Neural progenitor cell (in vitro differentiated cells): Measurements from ENCODE around the gene MYORG.

Source experiments
- CTCF ChIP-seq: fragments of 200-600 bp; sonication (generic); IDR thresholded peaks from 2 replicates; pipeline ENCODE4 v1.5.1; 2017; ENCODE audit warnings: antibody characterized with exemption, mild to moderate bottlenecking
- EZH2 ChIP-seq: fragments of 200-600 bp; sonication (generic); IDR thresholded peaks from 2 replicates; pipeline ENCODE4 v1.6.1; 2017; ENCODE audit warnings: antibody characterized with exemption, mild to moderate bottlenecking, moderate library complexity
- EZH2phosphoT487 ChIP-seq: fragments of 200-600 bp; sonication (generic); IDR thresholded peaks from 2 replicates; pipeline ENCODE4 v1.6.1; 2017; ENCODE audit warnings: antibody characterized with exemption

- TF ChIP-seq CTCF (no peak), EZH2 (no peak), EZH2phosphoT487 (no peak)
Observed at GRCh38 chr9:34333836-34334235, 42.9 kb downstream of the MYORG start.
